IPS-20b (cell line): ENCODE measurements around the gene TECPR1.

Experiments
- H3K27ac ChIP-seq: one replicate; pipeline ENCODE4 v1.5.1; 2013; ENCODE audit warnings: low read length
- H3K27me3 ChIP-seq: 2 replicates; pipeline ENCODE4 v1.6.1; 2013; ENCODE audit warnings: mild to moderate bottlenecking, low read length, inconsistent platforms; ENCODE audit not compliant: insufficient read depth
- H3K36me3 ChIP-seq: 2 replicates; pipeline ENCODE4 v1.6.1; 2013; ENCODE audit warnings: low read depth, mild to moderate bottlenecking, inconsistent platforms, low read length, moderate library complexity; ENCODE audit not compliant: insufficient read depth
- H3K4me1 ChIP-seq: 2 replicates; pipeline ENCODE4 v1.6.1; 2013; ENCODE audit warnings: mild to moderate bottlenecking, control low read depth, inconsistent platforms, low read length, moderate library complexity; ENCODE audit not compliant: insufficient read depth
- H3K4me3 ChIP-seq: 2 replicates; pipeline ENCODE4 v1.5.1; 2013; ENCODE audit warnings: mild to moderate bottlenecking, low read length, inconsistent platforms
- H3K9ac ChIP-seq: 2 replicates; pipeline ENCODE4 v1.6.1; 2013; ENCODE audit warnings: low read depth, mild to moderate bottlenecking, inconsistent platforms, low read length, moderate library complexity
- H3K9me3 ChIP-seq: 2 replicates; pipeline ENCODE4 v1.6.1; 2013; ENCODE audit warnings: mild to moderate bottlenecking, low read depth, low read length, inconsistent platforms; ENCODE audit not compliant: insufficient read depth

The TECPR1 gene

DNA sequence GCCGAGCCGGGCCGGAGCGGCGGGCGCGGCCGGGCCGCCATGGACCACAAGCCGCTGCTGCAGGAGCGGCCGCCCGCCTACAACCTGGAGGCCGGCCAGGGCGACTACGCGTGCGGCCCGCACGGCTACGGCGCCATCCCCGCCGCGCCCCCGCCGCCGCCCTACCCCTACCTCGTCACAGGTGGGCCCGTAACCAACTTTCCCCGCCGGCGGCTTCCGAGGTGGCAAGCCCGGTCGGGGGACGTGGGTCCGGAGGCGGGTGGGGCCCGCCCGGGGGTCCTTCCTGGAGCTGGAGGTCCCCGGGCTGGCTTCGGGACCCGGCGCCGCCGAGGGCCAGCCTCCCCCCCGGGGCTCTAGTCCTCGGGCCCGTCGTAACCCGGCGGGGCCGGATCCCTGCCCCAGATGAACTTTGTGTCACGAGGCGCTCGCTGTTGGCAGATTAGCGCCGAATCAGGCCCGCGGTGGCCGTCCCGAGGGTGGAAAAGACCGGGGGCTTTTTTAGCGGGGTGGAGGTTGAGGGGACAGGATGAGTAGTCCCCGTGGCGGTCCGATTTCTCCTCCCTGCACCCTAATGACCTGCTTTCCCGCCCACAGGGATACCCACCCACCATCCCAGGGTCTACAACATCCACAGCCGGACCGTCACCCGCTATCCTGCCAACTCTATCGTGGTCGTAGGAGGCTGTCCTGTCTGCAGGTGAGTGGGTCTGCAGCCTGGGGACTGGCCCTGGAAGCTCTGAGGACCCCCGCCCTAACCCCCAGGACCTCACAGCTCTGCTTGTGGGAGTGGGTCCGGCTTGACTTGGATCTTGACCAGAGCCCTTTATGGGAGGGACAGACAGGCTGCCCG lies 29.9 kb upstream of the TECPR1 start:
- H3K27ac ChIP-seq = no peak overlapping the region
- peak overlapping the region; percentile 77 for H3K9ac ChIP-seq
- H3K27me3 ChIP-seq = no peaks in the 10 kb centered on the region; the same call in 1 of the 2 replicates
- H3K36me3 ChIP-seq = peaks cover 10% of the 10 kb centered on the region; the same call in 1 of the 2 replicates
- H3K9me3 ChIP-seq = no peaks in the 10 kb centered on the region
- H3K4me1 ChIP-seq = peaks cover 5% of the 10 kb centered on the region; the same call in 1 of the 2 replicates
- peak overlapping the region; percentile 76 for H3K4me3 ChIP-seq

DNA sequence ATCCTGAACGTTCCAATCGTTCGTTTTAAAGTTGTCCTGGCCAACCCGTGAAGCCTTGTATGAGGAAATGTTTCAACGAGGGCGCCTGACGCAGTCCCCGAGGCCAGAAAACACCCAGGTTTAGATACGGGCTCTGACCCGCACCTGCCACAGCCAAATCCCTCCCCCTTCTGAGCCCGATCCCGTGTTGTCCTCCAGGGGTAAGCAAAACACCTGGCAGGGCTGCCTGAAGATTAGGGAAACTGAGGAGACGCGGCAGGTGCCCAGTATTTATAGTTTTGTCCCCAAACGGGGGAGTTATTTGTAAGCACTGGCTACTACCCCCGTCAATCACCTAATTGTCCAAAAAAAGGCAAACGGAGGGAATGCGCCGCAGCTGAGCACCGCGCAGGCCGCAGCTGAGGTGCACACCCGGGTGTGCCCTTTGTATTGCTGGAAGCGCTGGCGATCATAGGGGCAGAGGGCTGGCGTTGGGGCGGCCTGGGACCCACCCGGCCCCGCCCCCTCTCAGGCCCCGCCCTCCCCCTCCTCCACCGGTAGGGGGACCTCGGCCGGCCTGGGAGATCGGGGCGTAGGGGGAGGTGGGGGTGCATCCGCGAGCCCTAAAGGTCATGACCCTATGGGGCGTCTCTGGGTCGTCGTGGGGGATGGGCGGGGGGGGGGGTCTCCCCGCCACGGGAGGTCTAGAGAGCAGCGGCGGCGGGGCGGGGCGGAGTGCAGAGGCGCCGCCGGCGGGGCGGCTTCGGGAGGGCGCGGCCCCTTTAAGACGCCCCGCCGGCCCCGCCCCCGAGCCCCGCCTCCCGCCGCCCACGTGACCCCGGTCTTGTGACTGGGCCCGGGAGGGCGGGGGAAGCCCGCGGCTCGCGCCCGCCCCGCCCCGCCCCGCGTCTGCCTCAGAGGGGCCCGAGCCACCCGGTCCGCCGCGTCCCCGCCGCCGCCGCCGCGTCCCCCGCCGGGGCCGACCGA lies 29.0 kb upstream of the TECPR1 start, which contains the start of gene BRI3:
Gene BRI3 (plus strand): TSS at position 896 of the 966 bp plus-strand sequence. CDS start 110 bp downstream, outside the sequence.
- H3K4me1 ChIP-seq = peaks cover 5% of the 10 kb centered on the region; the same call in 1 of the 2 replicates
- H3K9me3 ChIP-seq = no peaks in the 10 kb centered on the region
- H3K9ac ChIP-seq = peak within 1 kb of the TSS; percentile 77
- H3K27me3 ChIP-seq = no peaks in the 10 kb centered on the region; the same call in 1 of the 2 replicates
- peak within 1 kb of the TSS; percentile 56 for H3K27ac ChIP-seq
- H3K36me3 ChIP-seq = peaks cover 10% of the 10 kb centered on the region; the same call in 1 of the 2 replicates
- H3K4me3 ChIP-seq = peak within 1 kb of the TSS; percentile 89

GRCh38 chr7:98280296-98280695 lies 28.3 kb upstream of the TECPR1 start:
- no peak overlapping the region for H3K27ac ChIP-seq
- peak overlapping the region; percentile 89 for H3K4me3 ChIP-seq
- H3K4me1 ChIP-seq = peaks cover 5% of the 10 kb centered on the region; the same call in 1 of the 2 replicates
- H3K27me3 ChIP-seq = no peaks in the 10 kb centered on the region; the same call in 1 of the 2 replicates
- peak overlapping the region; percentile 75; the same call in 1 of the 2 replicates for H3K9ac ChIP-seq
- peaks cover 10% of the 10 kb centered on the region; the same call in 1 of the 2 replicates for H3K36me3 ChIP-seq
- no peaks in the 10 kb centered on the region for H3K9me3 ChIP-seq

GRCh38 chr7:98278936-98279335 lies 26.9 kb upstream of the TECPR1 start:
- H3K4me3 ChIP-seq = no peak overlapping the region
- no peaks in the 10 kb centered on the region for H3K9me3 ChIP-seq
- H3K27ac ChIP-seq = no peak overlapping the region
- H3K9ac ChIP-seq = no peak overlapping the region
- H3K27me3 ChIP-seq = no peaks in the 10 kb centered on the region; the same call in 1 of the 2 replicates
- H3K36me3 ChIP-seq = peaks cover 10% of the 10 kb centered on the region; the same call in 1 of the 2 replicates
- H3K4me1 ChIP-seq = peaks cover 5% of the 10 kb centered on the region; the same call in 1 of the 2 replicates

- Histone ChIP-seq H3K36me3 (peaks cover 5% of the 10 kb centered on the region; the same call in 1 of the 2 replicates), H3K4me1 (peaks cover 5% of the 10 kb centered on the region; the same call in 1 of the 2 replicates), H3K9me3 (no peaks in the 10 kb centered on the region), H3K9ac (no peak overlapping the region), H3K27ac (no peak overlapping the region), H3K4me3 (no peak overlapping the region), H3K27me3 (no peaks in the 10 kb centered on the region; the same call in 1 of the 2 replicates)
These were observed 26.4 kb upstream of the TECPR1 start for GRCh38 chr7:98278408-98278807.

DNA sequence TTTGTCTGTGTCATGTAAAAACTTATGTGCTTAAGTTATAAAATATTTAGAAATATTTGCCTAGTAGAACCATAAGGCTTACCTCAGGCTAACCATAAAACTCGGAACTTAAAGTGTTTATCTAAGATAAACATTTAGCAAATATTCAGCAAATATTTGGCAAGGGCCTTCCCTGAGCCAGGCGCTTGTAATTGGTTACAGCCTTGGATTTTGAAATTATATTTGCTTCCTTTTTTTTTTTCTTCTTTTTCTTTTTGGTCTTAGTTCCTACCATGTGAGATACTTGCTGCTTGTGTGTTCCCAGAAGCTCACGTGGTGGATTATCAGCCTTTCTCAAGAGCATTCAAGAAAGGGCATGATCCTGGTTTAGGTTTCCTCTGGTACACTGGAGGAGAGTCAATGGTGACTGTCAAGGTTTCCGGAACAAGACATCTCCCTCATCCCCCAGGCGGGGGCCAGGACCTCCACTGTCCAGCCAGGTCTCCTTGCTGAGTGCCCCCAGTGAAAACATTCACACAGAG lies 24.3 kb upstream of the TECPR1 start:
- no peak overlapping the region for H3K27ac ChIP-seq
- H3K27me3 ChIP-seq = no peaks in the 10 kb centered on the region
- no peak overlapping the region for H3K4me3 ChIP-seq
- no peaks in the 10 kb centered on the region for H3K4me1 ChIP-seq
- H3K36me3 ChIP-seq = no peaks in the 10 kb centered on the region
- no peak overlapping the region for H3K9ac ChIP-seq
- H3K9me3 ChIP-seq = no peaks in the 10 kb centered on the region

DNA sequence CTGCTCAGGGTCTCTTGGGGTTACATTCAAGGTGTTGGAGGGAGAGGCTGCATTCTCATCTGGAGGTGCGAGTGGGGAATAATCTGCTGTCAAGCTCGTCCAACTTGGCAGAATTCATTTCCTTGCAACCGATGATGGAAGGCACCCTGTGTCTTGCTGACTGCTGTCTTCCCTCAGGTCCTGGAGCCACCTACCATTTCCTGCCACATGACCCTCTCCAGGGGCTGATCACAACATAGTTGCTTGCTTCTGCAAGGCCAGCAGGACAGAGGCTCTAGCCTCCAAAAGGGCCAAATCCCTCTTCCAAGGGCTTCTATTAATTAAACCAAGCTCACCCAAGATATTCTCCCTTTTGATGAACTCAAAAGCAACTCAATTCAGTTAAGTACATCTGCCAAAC lies 15.3 kb upstream of the TECPR1 start:
- Histone ChIP-seq H3K9ac (no peak overlapping the region), H3K36me3 (no peaks in the 10 kb centered on the region), H3K4me1 (no peaks in the 10 kb centered on the region), H3K27ac (no peak overlapping the region), H3K27me3 (no peaks in the 10 kb centered on the region), H3K9me3 (no peaks in the 10 kb centered on the region), H3K4me3 (no peak overlapping the region)

GRCh38 chr7:98266840-98267239 lies 14.8 kb upstream of the TECPR1 start:
- no peaks in the 10 kb centered on the region for H3K9me3 ChIP-seq
- no peak overlapping the region for H3K27ac ChIP-seq
- no peaks in the 10 kb centered on the region for H3K36me3 ChIP-seq
- H3K27me3 ChIP-seq = no peaks in the 10 kb centered on the region
- H3K9ac ChIP-seq = no peak overlapping the region
- no peak overlapping the region for H3K4me3 ChIP-seq
- no peaks in the 10 kb centered on the region for H3K4me1 ChIP-seq

DNA sequence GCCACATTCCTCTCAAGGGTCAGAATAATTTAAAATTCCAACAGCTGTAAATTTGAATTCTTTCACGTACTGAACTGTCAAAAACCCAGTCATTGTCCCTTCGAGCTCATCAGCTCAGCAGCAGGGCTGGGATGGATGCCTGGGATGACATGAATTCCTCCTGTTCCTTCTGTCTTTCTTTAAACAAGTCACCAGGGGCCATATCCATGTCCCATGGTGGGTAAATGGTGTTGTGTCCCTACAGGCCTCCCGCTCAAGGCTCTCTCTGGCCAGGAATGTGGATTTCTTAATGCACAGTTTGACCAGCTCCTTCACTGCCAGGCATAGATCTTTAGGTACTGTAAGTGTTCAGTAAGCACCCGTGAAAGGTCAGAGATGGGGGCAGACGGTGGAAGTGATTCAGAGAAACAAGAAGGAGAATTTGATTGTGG lies 13.8 kb upstream of the TECPR1 start:
- H3K4me1 ChIP-seq = no peaks in the 10 kb centered on the region
- H3K27ac ChIP-seq = no peak overlapping the region

DNA sequence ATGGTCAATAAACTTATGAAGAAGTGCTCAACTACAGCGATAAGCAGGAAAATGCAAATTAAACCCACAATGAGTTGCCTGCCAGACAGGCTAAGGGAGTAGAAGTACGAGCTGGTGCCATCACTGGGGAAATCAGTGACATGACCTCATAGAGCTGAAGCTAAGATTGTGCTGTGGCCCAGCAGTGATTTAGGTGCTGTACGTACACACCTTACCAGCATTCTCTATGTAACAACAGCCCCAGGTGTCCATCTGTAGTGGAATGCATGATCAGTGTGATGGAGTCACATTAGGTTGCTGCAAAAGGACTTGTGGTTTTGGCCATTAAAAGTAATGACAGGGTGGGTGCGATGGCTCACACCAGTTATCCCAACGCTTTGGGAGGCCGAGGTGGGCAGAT lies 5.7 kb upstream of the TECPR1 start:
- Histone ChIP-seq H3K9me3 (no peaks in the 10 kb centered on the region), H3K4me3 (no peak overlapping the region), H3K27me3 (no peaks in the 10 kb centered on the region), H3K4me1 (no peaks in the 10 kb centered on the region), H3K27ac (no peak overlapping the region), H3K36me3 (no peaks in the 10 kb centered on the region), H3K9ac (no peak overlapping the region)

More for the DNA sequence above, 13.8 kb upstream of the TECPR1 start:
- H3K9me3 ChIP-seq = no peaks in the 10 kb centered on the region
- H3K36me3 ChIP-seq = no peaks in the 10 kb centered on the region
- no peak overlapping the region for H3K9ac ChIP-seq
- no peaks in the 10 kb centered on the region for H3K27me3 ChIP-seq
- no peak overlapping the region for H3K4me3 ChIP-seq

GRCh38 chr7:98256431-98256830 lies 4.4 kb upstream of the TECPR1 start:
- H3K4me1 ChIP-seq = no peaks in the 10 kb centered on the region
- H3K27me3 ChIP-seq = no peaks in the 10 kb centered on the region
- no peaks in the 10 kb centered on the region for H3K36me3 ChIP-seq
- no peak overlapping the region for H3K27ac ChIP-seq
- no peaks in the 10 kb centered on the region for H3K9me3 ChIP-seq
- H3K4me3 ChIP-seq = no peak overlapping the region
- H3K9ac ChIP-seq = no peak overlapping the region
